DOHH2 (cell line): ENCODE measurements around the gene AGFG1.

Source experiments
- H3F3A ChIP-seq: fragments of 200-600 bp; sonication (generic), shearing (Covaris generic); 2 replicates; pipeline ENCODE4 v1.6.0; 2016; ENCODE audit warnings: antibody characterized with exemption, mild to moderate bottlenecking; ENCODE audit not compliant: control insufficient read depth, insufficient read depth
- H3K27ac ChIP-seq: fragments of 200-600 bp; sonication (generic); 2 replicates; pipeline ENCODE4 v1.5.1; 2014; ENCODE audit warnings: low read depth, mild to moderate bottlenecking, low read length, moderate library complexity
- H3K27me3 ChIP-seq: fragments of 200-600 bp; sonication (generic); 2 replicates; pipeline ENCODE4 v1.6.1; 2014; ENCODE audit warnings: mild to moderate bottlenecking, low read length, mixed read lengths; ENCODE audit not compliant: control insufficient read depth
- H3K36me3 ChIP-seq: fragments of 200-600 bp; sonication (generic); 2 replicates; pipeline ENCODE4 v1.6.1; 2014; ENCODE audit warnings: mild to moderate bottlenecking, low read length, moderate library complexity, mixed read lengths; ENCODE audit not compliant: control insufficient read depth
- H3K4me1 ChIP-seq: fragments of 200-600 bp; sonication (generic); 2 replicates; pipeline ENCODE4 v1.6.1; 2014; ENCODE audit warnings: mild to moderate bottlenecking, low read length, mixed read lengths; ENCODE audit not compliant: control insufficient read depth
- H3K4me2 ChIP-seq: fragments of 200-600 bp; sonication (generic); 2 replicates; pipeline ENCODE4 v1.6.0; 2014; ENCODE audit warnings: mild to moderate bottlenecking, low read length, moderate library complexity
- H3K4me3 ChIP-seq: fragments of 200-600 bp; sonication (generic); 2 replicates; pipeline ENCODE4 v1.5.1; 2014; ENCODE audit warnings: mild to moderate bottlenecking, low read length, mixed read lengths
- H3K79me2 ChIP-seq: fragments of 200-600 bp; sonication (generic); 2 replicates; pipeline ENCODE4 v1.6.1; 2014; ENCODE audit warnings: mild to moderate bottlenecking, low read length, mixed read lengths; ENCODE audit not compliant: control insufficient read depth
- H3K9me2 ChIP-seq: fragments of 200-600 bp; sonication (generic); replicated peaks from 2 replicates; pipeline ENCODE4 v1.6.1; 2014; ENCODE audit warnings: mild to moderate bottlenecking, low read length, mixed read lengths; ENCODE audit not compliant: control insufficient read depth
- H3K9me3 ChIP-seq: fragments of 200-600 bp; sonication (generic); 2 replicates; pipeline ENCODE4 v1.6.1; 2014; ENCODE audit warnings: antibody characterized with exemption, low read length, mixed read lengths; ENCODE audit not compliant: control insufficient read depth, insufficient read depth
- H4K20me1 ChIP-seq: fragments of 200-600 bp; sonication (generic); 2 replicates; pipeline ENCODE4 v1.6.0; 2014; ENCODE audit warnings: low read depth, mild to moderate bottlenecking, antibody characterized with exemption, low read length, moderate library complexity; ENCODE audit not compliant: control insufficient read depth, insufficient read depth
- EZH2phosphoT487 ChIP-seq: fragments of 200-600 bp; sonication (generic); IDR thresholded peaks from 2 replicates; pipeline ENCODE4 v1.6.1; 2017; ENCODE audit warnings: borderline replicate concordance, mild to moderate bottlenecking, antibody characterized with exemption, low read length, moderate library complexity, mixed read lengths
- TF ChIP-seq, protein P1 (sequence below): fragments of 200-600 bp; sonication (generic); IDR thresholded peaks from one replicate; pipeline ENCODE4 v1.5.1; 2014; ENCODE audit warnings: antibody characterized with exemption, mild to moderate bottlenecking, low read depth, low read length; ENCODE audit not compliant: poor library complexity, severe bottlenecking

The AGFG1 gene

GRCh38 chr2:227430639-227431038 lies 41.3 kb upstream of the AGFG1 start:
- 0 out of 2 replicates have a peak, but pooled peaks cover 3% of the 10 kb centered on the region for H3K27me3 ChIP-seq
- H3K9me2 ChIP-seq = no peaks in the 10 kb centered on the region
- TF ChIP-seq, protein P1, sequence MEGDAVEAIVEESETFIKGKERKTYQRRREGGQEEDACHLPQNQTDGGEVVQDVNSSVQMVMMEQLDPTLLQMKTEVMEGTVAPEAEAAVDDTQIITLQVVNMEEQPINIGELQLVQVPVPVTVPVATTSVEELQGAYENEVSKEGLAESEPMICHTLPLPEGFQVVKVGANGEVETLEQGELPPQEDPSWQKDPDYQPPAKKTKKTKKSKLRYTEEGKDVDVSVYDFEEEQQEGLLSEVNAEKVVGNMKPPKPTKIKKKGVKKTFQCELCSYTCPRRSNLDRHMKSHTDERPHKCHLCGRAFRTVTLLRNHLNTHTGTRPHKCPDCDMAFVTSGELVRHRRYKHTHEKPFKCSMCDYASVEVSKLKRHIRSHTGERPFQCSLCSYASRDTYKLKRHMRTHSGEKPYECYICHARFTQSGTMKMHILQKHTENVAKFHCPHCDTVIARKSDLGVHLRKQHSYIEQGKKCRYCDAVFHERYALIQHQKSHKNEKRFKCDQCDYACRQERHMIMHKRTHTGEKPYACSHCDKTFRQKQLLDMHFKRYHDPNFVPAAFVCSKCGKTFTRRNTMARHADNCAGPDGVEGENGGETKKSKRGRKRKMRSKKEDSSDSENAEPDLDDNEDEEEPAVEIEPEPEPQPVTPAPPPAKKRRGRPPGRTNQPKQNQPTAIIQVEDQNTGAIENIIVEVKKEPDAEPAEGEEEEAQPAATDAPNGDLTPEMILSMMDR = no peak
- no peak for TF ChIP-seq EZH2phosphoT487
- H3K4me3 ChIP-seq = no peak overlapping the region
- no peaks in the 10 kb centered on the region for H3K36me3 ChIP-seq
- no peaks in the 10 kb centered on the region for H3K79me2 ChIP-seq
- H3K4me1 ChIP-seq = no peaks in the 10 kb centered on the region
- H3K9me3 ChIP-seq = peaks cover 7% of the 10 kb centered on the region; the same call in 1 of the 2 replicates
- no peaks in the 10 kb centered on the region for H4K20me1 ChIP-seq
- H3K4me2 ChIP-seq = no peak overlapping the region
- H3K27ac ChIP-seq = no peak overlapping the region
- no peaks in the 10 kb centered on the region for H3F3A ChIP-seq

GRCh38 chr2:227433171-227433570 lies 38.8 kb upstream of the AGFG1 start:
- TF ChIP-seq, protein P1 = no peak
- TF ChIP-seq EZH2phosphoT487 = no peak
- Histone ChIP-seq H3K4me1 (no peaks in the 10 kb centered on the region), H3K27ac (no peak overlapping the region), H3K79me2 (no peaks in the 10 kb centered on the region), H3K4me2 (no peak overlapping the region), H3F3A (no peaks in the 10 kb centered on the region), H4K20me1 (no peaks in the 10 kb centered on the region), H3K9me2 (no peaks in the 10 kb centered on the region), H3K36me3 (no peaks in the 10 kb centered on the region), H3K27me3 (0 out of 2 replicates have a peak, but pooled peaks cover 3% of the 10 kb centered on the region), H3K4me3 (no peak overlapping the region), H3K9me3 (peaks cover 7% of the 10 kb centered on the region; the same call in 1 of the 2 replicates)

- no peaks in the 10 kb centered on the region for H3F3A ChIP-seq
- no peaks in the 10 kb centered on the region for H4K20me1 ChIP-seq
- H3K4me2 ChIP-seq = no peak overlapping the region
- H3K4me1 ChIP-seq = no peaks in the 10 kb centered on the region
- no peaks in the 10 kb centered on the region for H3K36me3 ChIP-seq
- TF ChIP-seq EZH2phosphoT487 = no peak
- TF ChIP-seq, protein P1 = no peak
- no peaks in the 10 kb centered on the region for H3K27me3 ChIP-seq
- H3K9me2 ChIP-seq = no peaks in the 10 kb centered on the region
- H3K27ac ChIP-seq = no peak overlapping the region
- H3K79me2 ChIP-seq = no peaks in the 10 kb centered on the region
- H3K9me3 ChIP-seq = peaks cover 7% of the 10 kb centered on the region; the same call in 1 of the 2 replicates
- H3K4me3 ChIP-seq = no peak overlapping the region
These were observed 35.4 kb upstream of the AGFG1 start for GRCh38 chr2:227436436-227437174.
